Small intestine (tissue), 16 donors: ENCODE results near the gene DUXA. TPM values are rescaled to one million over a fixed set of nuclear protein-coding genes. Genes with fewer than 3 reads are reported as not detected.
"Not testable (repeated sequence)": the region's sequence is repeated elsewhere in the genome, so short reads cannot be mapped to it uniquely, and the experiment has no call there.

Experiments used
- DNase-seq, 2 donors: peaks; one replicate each; pipeline versions ENCODE4 v3.0.0 to v3.0.0-alpha.2; 2013
- FAIRE-seq: peaks from 2 replicates; lab custom pipeline; 2012; peaks lifted over from hg19 to GRCh38; lab: Jason Lieb, UNC
- H3K27ac ChIP-seq, 3 donors: one replicate each; pipeline ENCODE4 v1.5.1; 2013; ENCODE audit warnings: low read length in 2 of 3, mild to moderate bottlenecking in 2 of 3, control low read depth in 1 of 3, inconsistent platforms in 1 of 3, low read depth in 1 of 3, moderate library complexity in 1 of 3
- H3K27me3 ChIP-seq, 3 donors: one replicate each; pipeline ENCODE4 v1.6.1; 2013; ENCODE audit warnings: low read length in 3 of 3, inconsistent platforms in 1 of 3; ENCODE audit not compliant: control insufficient read depth in 3 of 3, insufficient read depth in 3 of 3
- H3K36me3 ChIP-seq, 3 donors: one replicate each; pipeline ENCODE4 v1.6.1; 2013; ENCODE audit warnings: low read length in 3 of 3, inconsistent platforms in 1 of 3, low read depth in 1 of 3, mild to moderate bottlenecking in 1 of 3, moderate library complexity in 1 of 3; ENCODE audit not compliant: control insufficient read depth in 3 of 3, insufficient read depth in 2 of 3
- H3K4me1 ChIP-seq, 3 donors: one replicate each; pipeline ENCODE4 v1.6.1; 2013; ENCODE audit warnings: low read length in 2 of 3, inconsistent platforms in 1 of 3, low read depth in 1 of 3, mild to moderate bottlenecking in 1 of 3, moderate library complexity in 1 of 3; ENCODE audit not compliant: control insufficient read depth in 3 of 3, insufficient read depth in 2 of 3
- H3K4me3 ChIP-seq, 3 donors: one replicate each; pipeline ENCODE4 v1.5.1; 2013; ENCODE audit warnings: low read length in 3 of 3, control low read depth in 1 of 3, inconsistent platforms in 1 of 3, low read depth in 1 of 3, mild to moderate bottlenecking in 1 of 3, moderate library complexity in 1 of 3
- H3K9me3 ChIP-seq, 2 donors: one replicate each; pipeline ENCODE4 v1.6.1; 2013; ENCODE audit warnings: low read depth in 1 of 2, low read length in 1 of 2; ENCODE audit not compliant: control insufficient read depth in 2 of 2, insufficient read depth in 1 of 2
- WGBS, 3 donors: extraction: QIAGEN DNeasy Blood & Tissue Kit; methylation state at CpG; one replicate each; pipeline ENCODE4 v1.1.7; 2013; 5-methylcytosine and 5-hydroxymethylcytosine counted together
- long read RNA-seq, 10 donors: transcript quantifications; one replicate each; lab custom pipeline, GENCODE V29; 2026
- polyA plus RNA-seq, 4 donors: library from polyadenylated mRNA; stranded (reverse) in 3 of 4; unstranded in 1 of 4; fragments of 200-250 nt in 3 of 4; fragments of 120-200 nt in 1 of 4; gene quantifications; one replicate each; pipeline versions ENCODE4 v1.2.1 to v1.2.3, GENCODE V29; 2013
- donor health status: healthy with polysubstance abuse.
- donor health status: control.
- donor health status: control.
- donor health status: Bipolar disorder and iron deficiency.
- donor health status: healthy.

The DUXA gene
- not detected for polyA plus RNA-seq
- long read RNA-seq, donor 1 = 0 reads
- long read RNA-seq, donor 2 = 0 reads
- long read RNA-seq, donor 3 = 0 reads
- long read RNA-seq, donor 4 = 0 reads
- long read RNA-seq, donor 5 = 0 reads
- long read RNA-seq, donor 6 = 0 reads
- long read RNA-seq, donor 7 = 0 reads
- long read RNA-seq, donor 8 = 0 reads
- long read RNA-seq, donor 9 = 0 reads
- long read RNA-seq, donor 10 = 0 reads

GRCh38 chr19:57167385-57167784, at the start of gene DUXA:
TSS of gene DUXA (minus strand) at chr19:57167485. CDS start at chr19:57167443, 42 bp downstream.
- H3K36me3 ChIP-seq = no peaks in the 10 kb centered on the region
- DNase-seq = no peak
- no peak within 1 kb of the TSS for H3K27ac ChIP-seq
- WGBS, 3 donors = 85 to 88% (median 87%) methylated on average over 6 of the region's 6 CpGs
- no peaks in the 10 kb centered on the region for H3K4me1 ChIP-seq
- peaks cover 0 to 2% of the 10 kb centered on the region in 2 donors for H3K9me3 ChIP-seq
- H3K4me3 ChIP-seq = no peak within 1 kb of the TSS
- H3K27me3 ChIP-seq = no peaks in the 10 kb centered on the region
- no peak for FAIRE-seq

- peaks cover 3 to 8% of the 10 kb centered on the region in 2 donors for H3K9me3 ChIP-seq
- no peaks in the 10 kb centered on the region for H3K4me1 ChIP-seq
- no peak overlapping the region for H3K27ac ChIP-seq
- FAIRE-seq = no peak
- 94 to 97% (median 94%) methylated on average over 7 of the region's 7 CpGs for WGBS, 3 donors
- H3K27me3 ChIP-seq = no peaks in the 10 kb centered on the region
- H3K36me3 ChIP-seq = peaks cover 11 to 46% (median 40%) of the 10 kb centered on the region in 3 donors
- DNase-seq = no peak
- no peak overlapping the region for H3K4me3 ChIP-seq
Measured at GRCh38 chr19:57212109-57212508, 44.8 kb upstream of the DUXA start.

- H3K4me1 ChIP-seq = no peaks in the 10 kb centered on the region
- no peak overlapping the region for H3K27ac ChIP-seq
- no peak for FAIRE-seq
- peaks cover 14 to 53% (median 44%) of the 10 kb centered on the region in 3 donors for H3K36me3 ChIP-seq
- no peak for DNase-seq
- no peaks in the 10 kb centered on the region for H3K27me3 ChIP-seq
- H3K9me3 ChIP-seq = peaks cover 3 to 8% of the 10 kb centered on the region in 2 donors
- 83 to 93% (median 86%) methylated on average over 4 of the region's 4 CpGs for WGBS, 3 donors
- H3K4me3 ChIP-seq = no peak overlapping the region
Measured at GRCh38 chr19:57210381-57210780, 43.1 kb upstream of the DUXA start.

- Histone ChIP-seq H3K9me3 (peaks cover 0 to 2% of the 10 kb centered on the region in 2 donors), H3K4me1 (no peaks in the 10 kb centered on the region), H3K4me3 (no peak overlapping the region), H3K27ac (no peak overlapping the region), H3K36me3 (peaks cover 4 to 43% (median 19%) of the 10 kb centered on the region in 3 donors), H3K27me3 (no peaks in the 10 kb centered on the region)
- 89 to 96% (median 96%) methylated on average over 5 of the region's 5 CpGs for WGBS, 3 donors
- FAIRE-seq (no peak), DNase-seq (no peak)
Measured at GRCh38 chr19:57202160-57202559, 34.9 kb upstream of the DUXA start.

GRCh38 chr19:57197874-57198273, 30.6 kb upstream of the DUXA start:
- not testable (repeated sequence) for H3K27ac ChIP-seq, H3K4me1 ChIP-seq, DNase-seq, H3K27me3 ChIP-seq, FAIRE-seq, H3K4me3 ChIP-seq, H3K9me3 ChIP-seq
- 95 to 99% (median 99%) methylated on average over 6 of the region's 6 CpGs for WGBS, 3 donors
- H3K36me3 ChIP-seq = peaks cover 7 to 47% (median 10%) of the 10 kb centered on the region in 3 donors

- H3K4me1 ChIP-seq = peaks cover 0 to 4% (median 2%) of the 10 kb centered on the region in 3 donors
- H3K9me3 ChIP-seq = peaks cover 0 to 14% of the 10 kb centered on the region in 2 donors
- peaks cover 5 to 31% (median 7%) of the 10 kb centered on the region in 3 donors for H3K36me3 ChIP-seq
- no peak for FAIRE-seq
- H3K4me3 ChIP-seq = peak overlapping the region in 1 of 3 donors; percentile 86
- H3K27me3 ChIP-seq = no peaks in the 10 kb centered on the region
- H3K27ac ChIP-seq = no peak overlapping the region
- 87 to 95% (median 94%) methylated on average over 5 of the region's 5 CpGs for WGBS, 3 donors
- DNase-seq = no peak
Measured at GRCh38 chr19:57192993-57193392, 25.7 kb upstream of the DUXA start.

GRCh38 chr19:57192077-57192420, 24.8 kb upstream of the DUXA start:
- Histone ChIP-seq H3K36me3 (peaks cover 5 to 28% (median 7%) of the 10 kb centered on the region in 3 donors), H3K4me1 (peaks cover 0 to 4% (median 2%) of the 10 kb centered on the region in 3 donors), H3K4me3 (peak overlapping the region; percentile 77 to 97 (median 86)), H3K27ac (peak overlapping the region in 2 of 3 donors; percentile 77 to 86), H3K9me3 (peaks cover 0 to 17% of the 10 kb centered on the region in 2 donors), H3K27me3 (peaks cover 0 to 3% (median 0%) of the 10 kb centered on the region in 3 donors)
- WGBS, 3 donors = 14 to 35% (median 31%) methylated on average over 9 of the region's 9 CpGs
- FAIRE-seq (no peak), DNase-seq (no peak)

- Histone ChIP-seq H3K36me3 (peaks cover 5 to 24% (median 7%) of the 10 kb centered on the region in 3 donors), H3K9me3 (peaks cover 0 to 21% of the 10 kb centered on the region in 2 donors), H3K27me3 (peaks cover 0 to 3% (median 0%) of the 10 kb centered on the region in 3 donors), H3K27ac (peak within 1 kb of the TSS; percentile 77 to 86 (median 78)), H3K4me3 (peak within 1 kb of the TSS; percentile 77 to 97 (median 86)), H3K4me1 (peaks cover 0 to 4% (median 2%) of the 10 kb centered on the region in 3 donors)
- WGBS, 3 donors = 1 to 4% (median 3%) methylated on average over 78 to 81 of the region's 81 CpGs
- no peak for FAIRE-seq
- DNase-seq = peak; percentile 87 to 95
Measured at GRCh38 chr19:57191141-57192076, 24.1 kb upstream of the DUXA start, which contains the start of gene ZNF264. TSS of gene ZNF264 (plus strand) at chr19:57191500. CDS start at chr19:57191914, 414 bp downstream.
